OCI-LY3 (cell line): ENCODE data around the gene KLK12.

ENCODE experiments used
- CTCF ChIP-seq: fragments of 200-600, 300-600 bp; sonication (generic); IDR thresholded peaks from 2 replicates; pipeline ENCODE4 v1.5.1; 2014; ENCODE audit warnings: antibody characterized with exemption, low read length, low read depth
- EZH2phosphoT487 ChIP-seq: fragments of 200-600 bp; shearing (Covaris generic); IDR thresholded peaks from 2 replicates; pipeline ENCODE4 v1.6.1; 2018; ENCODE audit warnings: antibody characterized with exemption, mixed run types, low read depth

GRCh38 chr19:51064534-51065220 is 29.9 kb upstream of the KLK12 start, which contains the start of gene KLK13:
- TF ChIP-seq CTCF: no peak
- no peak for TF ChIP-seq EZH2phosphoT487
